IMR-90 (cell line): ENCODE measurements around the gene TNFRSF1A. TPM values are rescaled to one million over a fixed set of nuclear protein-coding genes. Genes with fewer than 3 reads are reported as not detected.

Experiments
- ATAC-seq: fragments of 200-7000 bp; cut with Tn5 transposase; 2 replicates; pipeline ENCODE4 v1.9.1; 2020; ENCODE audit warnings: low read depth, mild to moderate bottlenecking, moderate library complexity
- BruUV-seq: library from RNA; stranded (reverse); fragments of 400-500 nt; replicated peaks from 2 replicates; lab custom pipeline; 2021; lab: Mats Ljungman, UMichigan
- CTCF ChIA-PET: fragments of 300-600 bp; formaldehyde crosslinking; extraction: SDS; loops from one replicate; lab custom pipeline; 2021; ENCODE audit warnings: antibody characterized with exemption; lab: Yijun Ruan, JAX
- POLR2A ChIA-PET: fragments of 300-600 bp; sonication (Branson Sonifier 250); formaldehyde crosslinking; loops from one replicate; lab custom pipeline; 2022; ENCODE audit warnings: antibody characterized with exemption; ENCODE audit not compliant: unreplicated experiment; lab: Charles Lee
- DNase-seq: peaks from one replicate; pipeline ENCODE4 v3.0.0; 2013
- H2AFZ ChIP-seq: replicated peaks from 2 replicates; pipeline ENCODE3; 2013; ENCODE audit warnings: low read length, mild to moderate bottlenecking; ENCODE audit not compliant: poor library complexity
- H2AK5ac ChIP-seq: 2 replicates; pipeline ENCODE4 v1.6.1; 2013; ENCODE audit warnings: low read depth, low read length, inconsistent platforms
- H2AK9ac ChIP-seq: replicated peaks from 2 replicates; pipeline ENCODE3; 2013; ENCODE audit warnings: mild to moderate bottlenecking, low read depth, low read length, moderate library complexity; ENCODE audit not compliant: poor library complexity
- H2BK120ac ChIP-seq: 2 replicates; pipeline ENCODE4 v1.6.1; 2013; ENCODE audit warnings: low read depth, low read length, inconsistent platforms
- H2BK15ac ChIP-seq: 3 replicates; pipeline ENCODE4 v1.6.1; 2013; ENCODE audit warnings: low read depth, low read length, inconsistent platforms
- H2BK20ac ChIP-seq: 2 replicates; pipeline ENCODE4 v1.6.1; 2013; ENCODE audit warnings: low read depth, mild to moderate bottlenecking, inconsistent platforms, low read length, moderate library complexity
- H2BK5ac ChIP-seq: 2 replicates; pipeline ENCODE4 v1.6.1; 2013; ENCODE audit warnings: mild to moderate bottlenecking, low read depth, low read length, inconsistent platforms; ENCODE audit not compliant: poor library complexity, severe bottlenecking
- H3K14ac ChIP-seq: replicated peaks from 2 replicates; pipeline ENCODE4 v1.6.1; 2013; ENCODE audit warnings: low read depth, low read length, inconsistent platforms
- H3K18ac ChIP-seq: 2 replicates; pipeline ENCODE4 v1.6.1; 2013; ENCODE audit warnings: low read depth, low read length, control low read depth
- H3K23ac ChIP-seq: 2 replicates; pipeline ENCODE4 v1.6.1; 2013; ENCODE audit warnings: low read depth, low read length, inconsistent platforms
- H3K27ac ChIP-seq: 2 replicates; pipeline ENCODE4 v1.5.1; 2013; ENCODE audit warnings: mild to moderate bottlenecking, control low read depth, low read length; ENCODE audit not compliant: insufficient read depth
- H3K27me3 ChIP-seq: 2 replicates; pipeline ENCODE4 v1.6.1; 2013; ENCODE audit warnings: low read length; ENCODE audit not compliant: control insufficient read depth, insufficient read depth
- H3K36me3 ChIP-seq: 2 replicates; pipeline ENCODE4 v1.6.1; 2013; ENCODE audit warnings: low read length, mixed read lengths; ENCODE audit not compliant: control insufficient read depth, insufficient read depth
- H3K4ac ChIP-seq: 2 replicates; pipeline ENCODE4 v1.6.1; 2013; ENCODE audit warnings: low read depth, low read length, inconsistent platforms
- H3K4me1 ChIP-seq: 2 replicates; pipeline ENCODE4 v1.6.1; 2013; ENCODE audit warnings: low read length, mixed read lengths; ENCODE audit not compliant: control insufficient read depth, insufficient read depth
- H3K4me2 ChIP-seq: 2 replicates; pipeline ENCODE4 v1.6.1; 2013; ENCODE audit warnings: low read depth, mild to moderate bottlenecking, control low read depth, low read length, moderate library complexity
- H3K4me3 ChIP-seq: 2 replicates; pipeline ENCODE4 v1.5.1; 2013; ENCODE audit warnings: low read depth, mild to moderate bottlenecking, control low read depth, low read length, moderate library complexity; ENCODE audit not compliant: insufficient read depth
- H3K56ac ChIP-seq: 2 replicates; pipeline ENCODE4 v1.6.1; 2013; ENCODE audit warnings: low read length, inconsistent platforms; ENCODE audit not compliant: insufficient read depth; ENCODE audit errors: extremely low read depth
- H3K79me1 ChIP-seq, 2 experiments: 2 replicates each; pipeline ENCODE4 v1.6.1; 2013; ENCODE audit warnings: low read length in 2 of 2, inconsistent platforms in 1 of 2, low read depth in 1 of 2
- H3K9ac ChIP-seq: 2 replicates; pipeline ENCODE4 v1.6.1; 2013; ENCODE audit warnings: low read depth, low read length, control low read depth
- H3K9me1 ChIP-seq: 2 replicates; pipeline ENCODE4 v1.6.1; 2013; ENCODE audit warnings: low read length, inconsistent platforms; ENCODE audit not compliant: insufficient read depth
- H3K9me3 ChIP-seq: 2 replicates; pipeline ENCODE4 v1.6.1; 2013; ENCODE audit warnings: low read length; ENCODE audit not compliant: control insufficient read depth, insufficient read depth
- H4K20me1 ChIP-seq: 2 replicates; pipeline ENCODE4 v1.6.1; 2013; ENCODE audit warnings: low read length, inconsistent platforms; ENCODE audit not compliant: insufficient read depth
- H4K5ac ChIP-seq: 2 replicates; pipeline ENCODE4 v1.6.1; 2013; ENCODE audit warnings: mild to moderate bottlenecking, low read depth, low read length, control low read depth
- H4K8ac ChIP-seq, 2 experiments: 2 replicates each; pipeline ENCODE4 v1.6.1; 2013; ENCODE audit warnings: low read depth in 2 of 2, low read length in 2 of 2, control low read depth in 1 of 2, inconsistent platforms in 1 of 2
- H4K91ac ChIP-seq: 2 replicates; pipeline ENCODE4 v1.6.1; 2013; ENCODE audit warnings: low read depth, low read length, inconsistent platforms; ENCODE audit not compliant: insufficient read depth
- CTCF ChIP-seq: conservative IDR thresholded peaks from 2 replicates; pipeline ENCODE4 v1.5.1; 2012; ENCODE audit warnings: mild to moderate bottlenecking, low read depth, low read length, improper control_type of control experiment
- ELK1 ChIP-seq: fragments of 150-350 bp; IDR thresholded peaks from 2 replicates; pipeline ENCODE4 v1.6.1; 2016; ENCODE audit warnings: low read depth, mild to moderate bottlenecking, low read length, moderate library complexity, borderline replicate concordance
- MAFK ChIP-seq: IDR thresholded peaks from 2 replicates; pipeline ENCODE4 v1.6.1; 2012; ENCODE audit warnings: low read depth, low read length, improper control_type of control experiment
- MXI1 ChIP-seq: IDR thresholded peaks from 2 replicates; pipeline ENCODE4 v1.6.1; 2012; ENCODE audit warnings: low read depth, mild to moderate bottlenecking, low read length, moderate library complexity, borderline replicate concordance
- RAD21 ChIP-seq: IDR thresholded peaks from 2 replicates; pipeline ENCODE4 v1.6.1; 2012; ENCODE audit warnings: low read length, improper control_type of control experiment
- SMC3 ChIP-seq: fragments of 150-350 bp; IDR thresholded peaks from 2 replicates; pipeline ENCODE4 v1.6.1; 2016; ENCODE audit warnings: low read depth, mild to moderate bottlenecking, antibody characterized with exemption, low read length, moderate library complexity
- WGBS, 2 experiments: methylation state at CpG; one replicate each; pipeline versions ENCODE4 v1.1.5 to v1.1.7; 2013; ENCODE audit warnings: missing lambda C conversion rate in 2 of 2; ENCODE audit not compliant: insufficient read length in 1 of 2; ENCODE audit errors: extremely low coverage in 2 of 2; 5-methylcytosine and 5-hydroxymethylcytosine counted together
- dilution Hi-C: fragments of 300-500 bp; cut with HindIII; formaldehyde crosslinking; loops from one replicate; pipeline ENCODE4 v1.14.3; 2018; ENCODE audit warnings: low sequenced_read_pairs; ENCODE audit not compliant: unreplicated experiment
- in situ Hi-C: fragments of 300-500 bp; cut with MboI; formaldehyde crosslinking; loops from 3 replicates; pipeline ENCODE4 v1.14.3; 2019; ENCODE audit warnings: low sequenced_read_pairs, inconsistent platforms, mixed read lengths
- intact Hi-C: fragments of 100-400 bp; cut with micrococcal nuclease; formaldehyde crosslinking; loops from 2 replicates; pipeline ENCODE4 v1.10.0; 2022
- polyA plus RNA-seq, 3 experiments: library from polyadenylated mRNA; depleted of rRNA; stranded (reverse); fragments of >200 nt; gene quantifications; 2 replicates each; pipeline ENCODE4 v1.2.3, GENCODE V29; 2012; ENCODE audit warnings: low replicate concordance in 1 of 3
- total RNA-seq: library from RNA; depleted of rRNA; stranded (reverse); fragments of >200 nt; gene quantifications from 2 replicates; pipeline ENCODE4 v1.2.3, GENCODE V29; 2012

Gene TNFRSF1A
- total and polyA plus RNA-seq, 2 of the 4 experiments (the other 2 are of a cell fraction): 79.6 to 136 TPM

- Histone ChIP-seq H3K4me3 (no peak overlapping the region), H3K79me1 (peaks cover 31 to 69% of the 10 kb centered on the region in 2 experiments), H3K9me3 (no peaks in the 10 kb centered on the region), H2BK15ac (no peak overlapping the region), H4K5ac (0 out of 2 replicates have a peak overlapping the region, but pooled peaks have one; percentile 3), H3K56ac (no peak overlapping the region), H3K27me3 (no peaks in the 10 kb centered on the region), H3K36me3 (peaks cover 56% of the 10 kb centered on the region), H2AFZ (peak overlapping the region; percentile 9), H3K9me1 (peaks cover 11% of the 10 kb centered on the region; the same call in 1 of the 2 replicates), H3K9ac (peak overlapping the region; percentile 12; the same call in 1 of the 2 replicates), H3K23ac (no peak overlapping the region), H4K91ac (no peak overlapping the region; the same call in 1 of the 2 replicates), H3K4me2 (no peak overlapping the region), H3K4me1 (peaks cover 27% of the 10 kb centered on the region), H2BK5ac (no peak overlapping the region), H2BK20ac (no peak overlapping the region), H3K18ac (no peak overlapping the region), H4K8ac (peak overlapping the region; percentile 46 to 58; a peak in 2 of 4 replicates), H2AK9ac (no peak overlapping the region), H3K4ac (0 out of 2 replicates have a peak overlapping the region, but pooled peaks have one; percentile 24), H4K20me1 (peaks cover 26% of the 10 kb centered on the region; the same call in 1 of the 2 replicates), H2BK120ac (no peak overlapping the region), H2AK5ac (peak overlapping the region; percentile 10; the same call in 1 of the 2 replicates), H3K27ac (peak overlapping the region; percentile 46; the same call in 1 of the 2 replicates), H3K14ac (no peak overlapping the region)
- dilution Hi-C loops (no loop called here), in situ Hi-C loops (loop anchor here (5.0 kb wide), 1 partner anchor 136 kb away; no protein-coding TSS in a partner anchor), intact Hi-C loops (loop anchor here (1.0 kb wide), 1 partner anchor 97 kb away; no protein-coding TSS in a partner anchor)
- ChIA-PET CTCF (interaction anchor here (1.1 to 1.4 kb wide), 2 partner anchors 15 to 139 kb away, joined by 4 read pairs; partner anchors contain the start of gene TNFRSF1A), POLR2A (no interaction called here)
- no TSS peak for BruUV-seq
- ATAC-seq (peak; percentile 18; the same call in 1 of the 2 replicates), DNase-seq (peak; percentile 52)
- TF ChIP-seq RAD21 (peak; percentile 60), MXI1 (no peak), ELK1 (no peak), MAFK (no peak), SMC3 (peak; percentile 37), CTCF (peak; percentile 45)
- WGBS, 2 experiments: 69% methylated on average over 14 of the region's 21 CpGs; no CpG with 5 or more reads in 1 of the 2 experiments
Measured at GRCh38 chr12:6326316-6327228, 15.3 kb downstream of the TNFRSF1A start.
